K562 (cell line): Measurements from ENCODE around the gene TKT. TPM values are rescaled to one million over a fixed set of nuclear protein-coding genes. Genes with fewer than 3 reads are reported as not detected.

ENCODE experiments used
- CXXC5 ChIP-seq: fragments of 250-450 bp; sonication (Bioruptor Pico); IDR thresholded peaks from 2 replicates; pipeline ENCODE4 v1.8.0; 2022; ENCODE audit warnings: inconsistent platforms, mild to moderate bottlenecking, moderate library complexity
- DACH1 ChIP-seq: fragments of 450-650 bp; IDR thresholded peaks from 2 replicates; pipeline ENCODE4 v1.6.1; 2018; ENCODE audit not compliant: partially characterized antibody
- ELF2 ChIP-seq: fragments of 250-450 bp; sonication (Bioruptor Pico); IDR thresholded peaks from 2 replicates; pipeline ENCODE4 v1.5.0; 2021; ENCODE audit warnings: mild to moderate bottlenecking
- FOXP1 ChIP-seq: sonication (generic); formaldehyde crosslinking; IDR thresholded peaks from 2 replicates; pipeline ENCODE4 v1.8.0; 2022; ENCODE audit warnings: mild to moderate bottlenecking, missing genetic modification reagents
- MTA1 ChIP-seq: fragments of 450-650 bp; IDR thresholded peaks from 2 replicates; pipeline ENCODE4 v1.6.1; 2017; ENCODE audit warnings: borderline replicate concordance
- MYC ChIP-seq, 2 experiments: fragments of 250-450 bp in 1 of 2; sonication (Bioruptor Pico) in 1 of 2; IDR thresholded peaks; 2 replicates each; pipeline versions ENCODE4 v1.5.1 to v1.6.1; 2012 to 2021; ENCODE audit warnings: low read depth in 2 of 2, borderline replicate concordance in 1 of 2, improper control_type of control experiment in 1 of 2, low read length in 1 of 2, mild to moderate bottlenecking in 1 of 2, moderate library complexity in 1 of 2
- NFIX ChIP-seq: fragments of 250-450 bp; sonication (Bioruptor Pico); IDR thresholded peaks from 2 replicates; pipeline ENCODE4 v1.4.0; 2020; ENCODE audit warnings: low read depth, mild to moderate bottlenecking, moderate library complexity
- NFYB ChIP-seq: IDR thresholded peaks from 2 replicates; pipeline ENCODE4 v1.6.1; 2011; ENCODE audit warnings: mild to moderate bottlenecking, moderate library complexity; ENCODE audit not compliant: insufficient read length; ENCODE audit errors: extremely low read depth
- PHF20 ChIP-seq: fragments of 450-650 bp; IDR thresholded peaks from 2 replicates; pipeline ENCODE4 v1.6.1; 2018; ENCODE audit not compliant: partially characterized antibody
- RCOR1 ChIP-seq, 2 experiments: IDR thresholded peaks; 2 replicates each; pipeline ENCODE4 v1.6.1; 2012; ENCODE audit warnings: low read depth in 2 of 2, low read length in 2 of 2, borderline replicate concordance in 1 of 2, improper control_type of control experiment in 1 of 2
- SP1 ChIP-seq: sonication (generic); formaldehyde crosslinking; IDR thresholded peaks from 2 replicates; pipeline ENCODE4 v1.8.1; 2022; ENCODE audit warnings: mild to moderate bottlenecking, missing genetic modification reagents
- SRSF1 ChIP-seq: fragments of 200-400 bp; formaldehyde crosslinking; IDR thresholded peaks from 2 replicates; pipeline ENCODE4 v1.6.1; 2017; ENCODE audit warnings: mild to moderate bottlenecking, low read depth, low read length, moderate library complexity
- TAF1 ChIP-seq: IDR thresholded peaks from 2 replicates; pipeline ENCODE4 v1.6.1; 2011; ENCODE audit warnings: mild to moderate bottlenecking, low read length, moderate library complexity; ENCODE audit not compliant: insufficient read depth, control insufficient read depth, severe bottlenecking; ENCODE audit errors: extremely low read depth
- ZC3H4 ChIP-seq: sonication (generic); formaldehyde crosslinking; IDR thresholded peaks from 2 replicates; pipeline ENCODE4 v1.9.0; 2021; ENCODE audit warnings: missing genetic modification reagents, borderline replicate concordance
- ZNF12 ChIP-seq: sonication (generic); formaldehyde crosslinking; IDR thresholded peaks from 2 replicates; pipeline ENCODE4 v1.4.0; 2020; ENCODE audit warnings: mild to moderate bottlenecking, missing genetic modification reagents
- ZNF584 ChIP-seq: fragments of 200-800 bp; sonication (Bioruptor generic); IDR thresholded peaks from 2 replicates; pipeline ENCODE4 v1.6.1; 2016; ENCODE audit warnings: low read depth, mild to moderate bottlenecking, missing genetic modification characterization, missing compliant biosample characterization
- ZNF644 ChIP-seq: fragments of 200-800 bp; sonication (Bioruptor generic); IDR thresholded peaks from 2 replicates; pipeline ENCODE4 v1.6.1; 2016; ENCODE audit warnings: low read depth, missing genetic modification characterization, missing compliant biosample characterization
- polyA plus RNA-seq, 8 experiments: library from polyadenylated mRNA; depleted of rRNA in 4 of 8; stranded (reverse) in 5 of 8; unstranded in 3 of 8; fragments of >200 nt; fragmentation: Nextera tagmentation in 2 of 8; fragmentation: Illumina TruSeq in 1 of 8; extraction: Ambion mirVana in 2 of 8; extraction: Trizol in 1 of 8; gene quantifications; 2 replicates each; pipeline versions ENCODE4 v1.2.1 to v1.2.3, GENCODE V29; 2011 to 2014; ENCODE audit warnings: inconsistent platforms in 1 of 8, missing spikeins in 1 of 8
- total RNA-seq, 7 experiments: library from RNA; depleted of rRNA in 6 of 7; stranded (reverse); fragments of >200 nt in 6 of 7; fragmentation: Illumina TruSeq in 2 of 7; extraction: Trizol in 2 of 7; gene quantifications; 2 replicates each; pipeline versions ENCODE4 v1.2.1 to v1.2.3, GENCODE V29; 2011 to 2021; ENCODE audit warnings: low replicate concordance in 1 of 7
- TF ChIP-seq, protein P1 (sequence below): sonication (generic); formaldehyde crosslinking; IDR thresholded peaks from 2 replicates; pipeline ENCODE4 v1.8.1; 2023; ENCODE audit warnings: mild to moderate bottlenecking, missing genetic modification reagents
- TF ChIP-seq, protein P2 (sequence below): conservative IDR thresholded peaks from 2 replicates; pipeline ENCODE4 v1.6.1; 2011; ENCODE audit warnings: low read depth, mild to moderate bottlenecking, low read length; ENCODE audit not compliant: control insufficient read depth
- TF ChIP-seq, protein P3 (sequence below): IDR thresholded peaks from 3 replicates; pipeline ENCODE4 v1.6.1; 2011; ENCODE audit warnings: borderline replicate concordance, mild to moderate bottlenecking; ENCODE audit not compliant: insufficient read length, insufficient read depth
- TF ChIP-seq, protein P4 (sequence below): fragments of 200-400 bp; formaldehyde crosslinking; IDR thresholded peaks from 2 replicates; pipeline ENCODE4 v1.6.1; 2017; ENCODE audit warnings: mild to moderate bottlenecking, low read depth, low read length, moderate library complexity

The TKT gene
- total and polyA plus RNA-seq, 9 of the 15 experiments (the other 6 are each of a cell fraction or from before 2014, with no cell fraction given) = 58.1 to 401 (median 187) TPM

DNA sequence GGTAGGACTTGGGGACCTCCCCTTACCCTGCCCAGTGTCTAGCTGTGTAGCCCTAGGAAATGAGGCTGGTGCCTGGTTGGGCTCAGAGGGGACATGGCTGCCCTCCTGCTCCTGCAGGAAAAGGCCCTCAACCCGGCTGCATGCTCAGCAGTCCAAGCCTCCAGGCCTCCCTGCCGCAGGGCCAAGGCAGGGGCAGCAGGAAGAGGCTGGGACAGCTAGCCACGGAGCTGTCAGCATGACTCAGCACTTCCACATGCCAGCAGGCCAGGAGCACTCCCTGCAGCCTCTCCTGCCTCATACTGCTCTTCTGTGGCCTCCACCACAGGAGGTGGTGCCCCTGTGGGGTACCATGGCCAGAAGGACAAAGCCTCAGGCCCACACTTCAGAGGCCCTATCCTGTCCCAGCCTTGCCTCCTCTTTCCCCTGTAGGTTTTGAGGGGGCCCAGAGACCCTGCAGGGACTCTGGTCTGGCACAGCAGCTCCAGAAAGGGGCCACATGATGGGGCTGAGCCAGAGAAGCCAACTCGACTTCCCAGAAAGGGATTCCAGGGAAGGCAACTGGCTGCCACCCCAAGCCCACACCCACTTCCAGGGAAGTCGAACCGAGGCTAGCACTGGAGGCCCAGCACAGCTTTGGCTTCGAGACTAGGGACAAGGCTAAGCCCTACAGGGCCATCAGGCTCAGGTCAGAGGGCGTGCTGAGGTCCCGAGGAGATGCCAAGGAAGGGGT lies 19.5 kb downstream of the TKT start (continued):
- TF ChIP-seq NFYB = no peak
- TF ChIP-seq, protein P1, sequence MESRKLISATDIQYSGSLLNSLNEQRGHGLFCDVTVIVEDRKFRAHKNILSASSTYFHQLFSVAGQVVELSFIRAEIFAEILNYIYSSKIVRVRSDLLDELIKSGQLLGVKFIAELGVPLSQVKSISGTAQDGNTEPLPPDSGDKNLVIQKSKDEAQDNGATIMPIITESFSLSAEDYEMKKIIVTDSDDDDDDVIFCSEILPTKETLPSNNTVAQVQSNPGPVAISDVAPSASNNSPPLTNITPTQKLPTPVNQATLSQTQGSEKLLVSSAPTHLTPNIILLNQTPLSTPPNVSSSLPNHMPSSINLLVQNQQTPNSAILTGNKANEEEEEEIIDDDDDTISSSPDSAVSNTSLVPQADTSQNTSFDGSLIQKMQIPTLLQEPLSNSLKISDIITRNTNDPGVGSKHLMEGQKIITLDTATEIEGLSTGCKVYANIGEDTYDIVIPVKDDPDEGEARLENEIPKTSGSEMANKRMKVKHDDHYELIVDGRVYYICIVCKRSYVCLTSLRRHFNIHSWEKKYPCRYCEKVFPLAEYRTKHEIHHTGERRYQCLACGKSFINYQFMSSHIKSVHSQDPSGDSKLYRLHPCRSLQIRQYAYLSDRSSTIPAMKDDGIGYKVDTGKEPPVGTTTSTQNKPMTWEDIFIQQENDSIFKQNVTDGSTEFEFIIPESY (CRISPR knock-in tag) = no peak
- TF ChIP-seq, protein P2, sequence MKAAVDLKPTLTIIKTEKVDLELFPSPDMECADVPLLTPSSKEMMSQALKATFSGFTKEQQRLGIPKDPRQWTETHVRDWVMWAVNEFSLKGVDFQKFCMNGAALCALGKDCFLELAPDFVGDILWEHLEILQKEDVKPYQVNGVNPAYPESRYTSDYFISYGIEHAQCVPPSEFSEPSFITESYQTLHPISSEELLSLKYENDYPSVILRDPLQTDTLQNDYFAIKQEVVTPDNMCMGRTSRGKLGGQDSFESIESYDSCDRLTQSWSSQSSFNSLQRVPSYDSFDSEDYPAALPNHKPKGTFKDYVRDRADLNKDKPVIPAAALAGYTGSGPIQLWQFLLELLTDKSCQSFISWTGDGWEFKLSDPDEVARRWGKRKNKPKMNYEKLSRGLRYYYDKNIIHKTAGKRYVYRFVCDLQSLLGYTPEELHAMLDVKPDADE = no peak
- peak; percentile 85 for TF ChIP-seq ZNF584
- TF ChIP-seq NFIX (CRISPR knock-in tag) = no peak
- TF ChIP-seq, protein P3, sequence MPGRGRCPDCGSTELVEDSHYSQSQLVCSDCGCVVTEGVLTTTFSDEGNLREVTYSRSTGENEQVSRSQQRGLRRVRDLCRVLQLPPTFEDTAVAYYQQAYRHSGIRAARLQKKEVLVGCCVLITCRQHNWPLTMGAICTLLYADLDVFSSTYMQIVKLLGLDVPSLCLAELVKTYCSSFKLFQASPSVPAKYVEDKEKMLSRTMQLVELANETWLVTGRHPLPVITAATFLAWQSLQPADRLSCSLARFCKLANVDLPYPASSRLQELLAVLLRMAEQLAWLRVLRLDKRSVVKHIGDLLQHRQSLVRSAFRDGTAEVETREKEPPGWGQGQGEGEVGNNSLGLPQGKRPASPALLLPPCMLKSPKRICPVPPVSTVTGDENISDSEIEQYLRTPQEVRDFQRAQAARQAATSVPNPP = no peak
- TF ChIP-seq CXXC5 = peak; percentile 55
- TF ChIP-seq FOXP1 (CRISPR knock-in tag) = no peak
- TF ChIP-seq, protein P4, sequence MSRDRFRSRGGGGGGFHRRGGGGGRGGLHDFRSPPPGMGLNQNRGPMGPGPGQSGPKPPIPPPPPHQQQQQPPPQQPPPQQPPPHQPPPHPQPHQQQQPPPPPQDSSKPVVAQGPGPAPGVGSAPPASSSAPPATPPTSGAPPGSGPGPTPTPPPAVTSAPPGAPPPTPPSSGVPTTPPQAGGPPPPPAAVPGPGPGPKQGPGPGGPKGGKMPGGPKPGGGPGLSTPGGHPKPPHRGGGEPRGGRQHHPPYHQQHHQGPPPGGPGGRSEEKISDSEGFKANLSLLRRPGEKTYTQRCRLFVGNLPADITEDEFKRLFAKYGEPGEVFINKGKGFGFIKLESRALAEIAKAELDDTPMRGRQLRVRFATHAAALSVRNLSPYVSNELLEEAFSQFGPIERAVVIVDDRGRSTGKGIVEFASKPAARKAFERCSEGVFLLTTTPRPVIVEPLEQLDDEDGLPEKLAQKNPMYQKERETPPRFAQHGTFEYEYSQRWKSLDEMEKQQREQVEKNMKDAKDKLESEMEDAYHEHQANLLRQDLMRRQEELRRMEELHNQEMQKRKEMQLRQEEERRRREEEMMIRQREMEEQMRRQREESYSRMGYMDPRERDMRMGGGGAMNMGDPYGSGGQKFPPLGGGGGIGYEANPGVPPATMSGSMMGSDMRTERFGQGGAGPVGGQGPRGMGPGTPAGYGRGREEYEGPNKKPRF = no peak
- TF ChIP-seq SP1 = no peak
- no peak for TF ChIP-seq ZC3H4 (CRISPR knock-in tag)
- TF ChIP-seq PHF20 = no peak
- peak; percentile 95 for TF ChIP-seq ZNF12 (CRISPR knock-in tag)
- TF ChIP-seq SRSF1 = no peak
- TF ChIP-seq ELF2 (CRISPR knock-in tag) = no peak
- no peak for TF ChIP-seq DACH1
- no peak for TF ChIP-seq RCOR1 (IDR thresholded peaks at IDR 0.05; ENCODE audit: borderline replicate concordance in 1 of 2, low read depth in 2 of 2, low read length in 2 of 2)
- peak; percentile 47; the same call in 1 of the 2 replicates for TF ChIP-seq ZNF644
- no peak for TF ChIP-seq TAF1
- TF ChIP-seq MTA1 = no peak
- 0 out of 2 replicates have a peak, but pooled peaks have one; percentile 22 for TF ChIP-seq MYC (IDR thresholded peaks at IDR 0.05; ENCODE audit: low read depth, low read length)
- no peak for TF ChIP-seq MYC (CRISPR knock-in tag; IDR thresholded peaks at IDR 0.05; ENCODE audit: borderline replicate concordance, low read depth)
